ENCODE data around the gene LBX1. TPM values are rescaled to one million over a fixed set of nuclear protein-coding genes. Genes with fewer than 3 reads are reported as not detected.

The LBX1 gene
- total RNA-seq, 4 donors from 2014 or later = not detected

DNA sequence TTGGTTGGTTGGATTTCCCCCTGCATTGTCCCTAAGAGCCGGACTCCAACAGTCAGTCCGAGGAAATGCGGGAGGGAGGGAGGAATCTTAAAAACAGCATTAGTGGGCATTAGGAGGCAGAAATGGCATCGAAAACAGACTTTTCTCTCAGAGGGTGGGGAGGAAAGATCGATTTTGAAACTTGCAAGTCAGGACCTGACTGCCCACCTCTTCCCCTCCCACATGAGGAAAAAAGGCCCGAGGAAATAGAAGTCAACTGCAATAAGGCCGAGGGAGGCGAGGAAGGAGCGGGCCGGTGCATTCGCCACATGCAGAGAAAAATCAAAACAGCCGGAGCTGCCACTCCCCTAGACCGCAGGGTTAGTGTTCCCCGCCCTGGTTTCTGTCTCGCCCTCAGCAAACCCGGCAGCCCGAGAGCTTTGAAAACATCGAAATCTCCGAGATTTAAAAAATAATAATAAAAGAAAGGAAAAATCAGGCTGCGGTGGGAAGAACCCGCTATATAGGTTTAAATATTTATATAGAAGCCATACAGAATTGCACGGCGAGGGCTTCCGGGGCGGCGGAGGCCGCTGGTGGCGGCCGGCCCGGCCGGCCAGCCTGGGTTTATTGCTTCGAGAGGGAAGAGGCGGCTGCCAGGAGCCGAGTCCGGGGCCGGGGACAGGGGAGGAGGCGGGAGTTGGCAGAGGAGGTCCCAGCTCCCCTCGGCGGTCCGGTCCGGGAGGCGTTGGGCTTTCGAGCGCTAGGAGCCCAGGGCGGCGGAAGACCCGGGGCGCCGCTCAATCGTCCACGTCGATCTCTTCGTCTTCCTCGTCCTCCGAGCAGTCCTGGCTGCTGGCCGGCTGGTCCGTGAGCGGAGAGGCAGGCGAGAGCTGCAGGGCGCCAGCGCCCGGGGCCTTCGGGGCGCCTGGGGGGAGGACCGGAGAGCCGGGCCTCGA lies 2.5 kb downstream of the LBX1 start:
- WGBS = 4% methylated on average over 42 of the region's 67 CpGs
- Histone ChIP-seq H3K9me3 (no peaks in the 10 kb centered on the region), H3K36me3 (no peaks in the 10 kb centered on the region), H3K27me3 (peaks cover 100% of the 10 kb centered on the region), H3K27ac (no peak overlapping the region), H3K4me3 (peak overlapping the region; percentile 39), H3K4me1 (peaks cover 86% of the 10 kb centered on the region)
- no peak for DNase-seq (ENCODE audit: low spot score in 2 of 2)
- TF ChIP-seq, protein P1, sequence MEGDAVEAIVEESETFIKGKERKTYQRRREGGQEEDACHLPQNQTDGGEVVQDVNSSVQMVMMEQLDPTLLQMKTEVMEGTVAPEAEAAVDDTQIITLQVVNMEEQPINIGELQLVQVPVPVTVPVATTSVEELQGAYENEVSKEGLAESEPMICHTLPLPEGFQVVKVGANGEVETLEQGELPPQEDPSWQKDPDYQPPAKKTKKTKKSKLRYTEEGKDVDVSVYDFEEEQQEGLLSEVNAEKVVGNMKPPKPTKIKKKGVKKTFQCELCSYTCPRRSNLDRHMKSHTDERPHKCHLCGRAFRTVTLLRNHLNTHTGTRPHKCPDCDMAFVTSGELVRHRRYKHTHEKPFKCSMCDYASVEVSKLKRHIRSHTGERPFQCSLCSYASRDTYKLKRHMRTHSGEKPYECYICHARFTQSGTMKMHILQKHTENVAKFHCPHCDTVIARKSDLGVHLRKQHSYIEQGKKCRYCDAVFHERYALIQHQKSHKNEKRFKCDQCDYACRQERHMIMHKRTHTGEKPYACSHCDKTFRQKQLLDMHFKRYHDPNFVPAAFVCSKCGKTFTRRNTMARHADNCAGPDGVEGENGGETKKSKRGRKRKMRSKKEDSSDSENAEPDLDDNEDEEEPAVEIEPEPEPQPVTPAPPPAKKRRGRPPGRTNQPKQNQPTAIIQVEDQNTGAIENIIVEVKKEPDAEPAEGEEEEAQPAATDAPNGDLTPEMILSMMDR (IDR thresholded peaks at IDR 0.05) = no peak
- TF ChIP-seq POLR2AphosphoS5 (IDR thresholded peaks at IDR 0.05) (no peak), POLR2A (IDR thresholded peaks at IDR 0.05) (no peak), EP300 (IDR thresholded peaks at IDR 0.05) (no peak)

DNA sequence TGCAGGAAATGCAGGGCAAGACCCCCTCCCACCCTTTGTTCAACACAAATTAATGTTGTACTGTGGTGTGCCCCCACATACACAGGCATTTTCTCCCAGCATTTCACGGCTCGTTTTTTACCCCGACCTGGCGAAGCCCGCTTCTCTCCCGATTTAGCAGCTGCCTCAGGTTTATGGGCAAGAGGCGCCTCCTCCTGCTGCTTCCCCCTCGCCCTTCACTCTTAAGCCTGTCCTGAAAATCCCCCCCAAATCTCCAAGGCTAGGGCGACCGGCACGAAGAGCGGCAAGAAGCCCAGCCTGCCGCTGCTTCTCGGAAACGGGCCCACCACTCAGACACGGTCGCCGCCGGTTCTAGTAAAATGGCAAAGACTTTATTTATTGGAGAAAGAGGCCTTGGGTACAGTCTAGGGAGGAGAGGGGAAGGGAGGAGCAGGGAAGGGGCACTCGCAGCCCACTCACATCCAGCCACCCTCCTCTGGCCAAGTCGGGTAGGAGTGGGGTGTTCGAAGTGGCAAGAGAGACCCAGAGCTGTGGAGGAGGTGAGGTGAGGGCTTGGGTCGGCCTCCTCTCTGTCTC lies 3.3 kb downstream of the LBX1 start:
- Histone ChIP-seq H3K27me3 (peaks cover 100% of the 10 kb centered on the region), H3K27ac (no peak overlapping the region), H3K36me3 (no peaks in the 10 kb centered on the region), H3K9me3 (no peaks in the 10 kb centered on the region), H3K4me1 (peaks cover 92% of the 10 kb centered on the region), H3K4me3 (peak overlapping the region; percentile 32)
- TF ChIP-seq, protein P1 (IDR thresholded peaks at IDR 0.05) = no peak
- TF ChIP-seq EP300 (IDR thresholded peaks at IDR 0.05) (no peak), POLR2A (IDR thresholded peaks at IDR 0.05) (no peak), POLR2AphosphoS5 (IDR thresholded peaks at IDR 0.05) (no peak)
- DNase-seq (ENCODE audit: low spot score in 2 of 2) = no peak
- WGBS = 25% methylated on average over 23 of the region's 23 CpGs

DNA sequence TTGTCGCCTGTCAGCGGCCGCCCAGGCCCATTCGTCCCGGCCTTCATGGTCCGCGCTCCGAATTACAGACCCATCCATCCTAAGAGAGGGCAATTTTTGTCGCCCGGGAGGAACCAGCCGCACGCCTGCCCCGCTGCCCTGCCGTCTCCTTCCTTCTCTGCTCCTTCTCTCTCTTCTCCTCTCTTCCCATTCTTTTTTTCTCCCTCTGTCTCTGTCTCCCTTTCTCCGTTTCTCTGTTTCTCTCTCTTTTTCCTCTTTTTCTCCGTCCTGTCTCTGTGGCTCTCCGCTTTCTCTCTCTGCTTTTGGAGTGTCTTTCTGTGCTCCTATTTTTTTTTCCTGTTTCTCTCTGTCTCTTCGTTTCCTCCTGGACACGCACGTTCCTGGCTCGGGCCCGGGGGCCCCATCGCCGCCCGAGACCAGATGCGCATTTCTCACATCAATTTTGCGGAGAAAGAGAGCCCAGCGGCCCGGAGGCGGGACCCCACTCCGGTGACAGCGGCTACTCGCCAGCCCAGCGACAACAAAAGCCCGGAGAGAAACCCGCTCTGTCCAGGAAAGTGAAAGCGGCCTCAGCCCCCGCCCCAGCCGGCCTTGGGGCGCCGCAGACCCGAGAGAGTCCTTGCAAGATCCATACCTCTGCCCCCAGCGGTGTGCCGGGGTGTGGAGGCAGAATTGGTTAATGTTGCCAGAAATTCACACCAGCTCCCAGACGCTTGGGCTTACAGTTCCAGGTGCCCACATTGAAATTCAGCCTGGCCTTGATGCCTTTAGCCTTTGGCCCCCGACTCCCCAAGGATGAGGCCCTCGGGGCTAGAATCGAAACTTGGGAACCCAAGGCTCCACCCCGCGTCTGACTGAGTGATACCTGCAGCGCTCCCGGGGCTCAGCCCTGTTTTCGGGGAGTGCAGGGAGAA lies 4.1 kb downstream of the LBX1 start:
- Histone ChIP-seq H3K27ac (no peak overlapping the region), H3K4me1 (peaks cover 96% of the 10 kb centered on the region), H3K4me3 (peak overlapping the region; percentile 32), H3K9me3 (no peaks in the 10 kb centered on the region), H3K36me3 (no peaks in the 10 kb centered on the region), H3K27me3 (peaks cover 100% of the 10 kb centered on the region)
- 7% methylated on average over 37 of the region's 53 CpGs for WGBS
- DNase-seq (ENCODE audit: low spot score in 2 of 2) = no peak
- TF ChIP-seq POLR2A (IDR thresholded peaks at IDR 0.05) (no peak), POLR2AphosphoS5 (IDR thresholded peaks at IDR 0.05) (no peak), EP300 (IDR thresholded peaks at IDR 0.05) (no peak)
- TF ChIP-seq, protein P1 (IDR thresholded peaks at IDR 0.05) = no peak

DNA sequence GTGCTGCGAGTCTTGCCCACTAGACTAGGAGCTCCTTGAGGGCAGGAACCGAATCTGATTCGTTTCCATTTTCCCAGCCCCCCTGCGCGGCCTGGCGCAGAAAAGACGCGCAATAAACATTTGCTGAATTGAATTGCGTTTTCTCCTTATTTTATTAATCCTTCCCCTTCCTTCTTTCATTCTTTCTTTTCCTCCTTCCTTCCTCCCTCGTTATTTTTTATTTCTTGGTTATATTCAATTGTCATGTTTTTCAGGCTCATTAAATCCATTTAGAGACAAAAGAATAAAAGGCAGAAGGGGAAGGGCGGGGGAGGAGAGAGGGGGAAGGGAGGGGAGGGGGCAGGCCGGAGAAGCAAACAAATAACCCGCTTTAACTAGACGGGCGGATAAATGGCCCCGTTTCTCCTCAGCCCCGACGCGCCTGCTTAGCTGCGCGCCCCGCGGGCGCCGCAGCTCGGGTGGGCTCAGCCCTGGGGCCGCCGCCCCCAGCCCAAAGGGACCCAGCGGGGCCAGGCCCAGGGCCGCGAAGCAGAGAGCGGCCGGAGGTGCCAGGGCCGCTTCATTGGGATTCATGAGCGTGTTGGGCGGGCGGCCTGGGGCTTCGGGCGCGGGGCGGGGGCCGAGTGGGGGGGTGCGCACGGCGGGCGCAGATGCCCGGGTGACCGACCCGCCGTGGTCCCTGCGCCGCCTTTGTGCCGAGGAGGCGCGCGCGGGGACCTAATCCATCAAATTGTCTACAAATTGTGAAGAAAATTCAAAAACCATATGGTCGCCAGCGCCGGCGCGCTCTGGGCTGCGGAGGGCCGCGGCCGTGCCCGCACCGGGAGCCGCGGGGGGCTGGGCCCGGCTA lies 5.0 kb downstream of the LBX1 start:
- DNase-seq (ENCODE audit: low spot score in 2 of 2) = no peak
- Histone ChIP-seq H3K27me3 (peaks cover 100% of the 10 kb centered on the region), H3K27ac (no peak overlapping the region), H3K9me3 (no peaks in the 10 kb centered on the region), H3K4me1 (peaks cover 87% of the 10 kb centered on the region), H3K4me3 (peak overlapping the region; percentile 32), H3K36me3 (no peaks in the 10 kb centered on the region)
- 7% methylated on average over 51 of the region's 71 CpGs for WGBS
- TF ChIP-seq POLR2AphosphoS5 (IDR thresholded peaks at IDR 0.05) (no peak), EP300 (IDR thresholded peaks at IDR 0.05) (no peak), POLR2A (IDR thresholded peaks at IDR 0.05) (no peak)
- TF ChIP-seq, protein P1 (IDR thresholded peaks at IDR 0.05) = no peak
